Astrocyte of the spinal cord (primary cell): Measurements from ENCODE around the gene MBD3.
"Not testable (repeated sequence)": the region's sequence is repeated elsewhere in the genome, so short reads cannot be mapped to it uniquely, and the experiment has no call there.

Experiments used
- DNase-seq: peaks from one replicate; pipeline ENCODE4 v3.0.0; 2011; ENCODE audit warnings: low read depth, low spot score
- H3K4me3 ChIP-seq: 2 replicates; pipeline ENCODE4 v1.5.1; 2011; ENCODE audit warnings: low read depth, mild to moderate bottlenecking, low read length, moderate library complexity
- CTCF ChIP-seq: IDR thresholded peaks from 2 replicates; pipeline ENCODE4 v1.5.1; 2012; ENCODE audit warnings: low read depth, mild to moderate bottlenecking, low read length, inconsistent platforms
- in situ Hi-C: cut with HindIII; loops from 2 replicates; pipeline ENCODE4 v1.10.0; 2017; ENCODE audit warnings: low sequenced_read_pairs

The MBD3 gene

DNA sequence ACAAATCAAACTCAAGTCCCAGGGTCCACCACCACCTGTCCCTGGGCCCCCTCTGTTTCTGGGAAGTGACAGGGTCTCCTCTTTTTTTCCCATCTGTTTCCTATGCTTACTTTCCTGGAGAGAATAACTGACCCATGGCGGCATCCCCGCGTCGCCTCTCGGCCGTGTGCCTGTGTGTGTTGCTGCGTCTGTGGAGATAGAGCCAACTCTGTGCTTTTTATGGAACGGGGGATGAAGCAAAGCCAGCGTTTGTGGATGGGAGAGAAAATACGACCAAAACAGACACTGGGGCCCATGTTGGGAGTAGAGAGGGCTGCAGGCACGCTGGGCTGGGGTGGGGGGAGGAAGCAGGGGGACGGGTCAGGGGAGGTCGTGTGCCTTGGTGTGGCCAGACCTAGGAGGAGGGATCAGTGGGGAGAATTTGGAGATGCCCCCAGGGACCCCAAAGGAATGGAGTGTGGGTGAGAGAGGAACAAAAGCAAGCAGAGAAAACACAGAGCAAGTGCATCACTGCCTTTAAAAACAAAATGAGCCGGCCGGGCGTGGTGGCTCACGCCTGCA is 52.2 kb downstream of the MBD3 start:
- no peak for TF ChIP-seq CTCF
- H3K4me3 ChIP-seq = no peak overlapping the region
- no peak for DNase-seq
- in situ Hi-C loops = no loop called here

DNA sequence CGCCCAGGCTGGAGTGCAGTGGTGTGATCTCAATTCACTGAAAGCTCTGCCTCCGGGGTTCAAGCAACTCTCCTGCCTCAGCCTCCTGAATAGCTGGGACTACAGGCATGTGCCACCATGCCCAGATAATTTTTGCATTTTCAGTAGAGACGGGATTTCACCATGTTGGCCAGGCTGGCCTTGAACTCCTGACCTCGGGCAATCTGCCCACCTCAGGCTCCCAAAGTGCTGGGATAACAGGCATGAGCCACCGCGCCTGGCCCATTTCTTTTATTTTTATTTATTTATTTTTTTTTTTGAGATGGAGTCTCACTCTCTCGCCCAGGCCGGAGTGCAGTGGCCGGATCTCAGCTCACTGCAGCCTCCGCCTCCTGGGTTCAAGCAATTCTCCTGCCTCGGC is 52.9 kb downstream of the MBD3 start:
- DNase-seq, in situ Hi-C loops, H3K4me3 ChIP-seq: not testable (repeated sequence)

- DNase-seq = no peak
- in situ Hi-C loops = no loop called here
- TF ChIP-seq CTCF = no peak
- no peak overlapping the region for H3K4me3 ChIP-seq
Observed at GRCh38 chr19:1538978-1539377, 53.7 kb downstream of the MBD3 start.

DNA sequence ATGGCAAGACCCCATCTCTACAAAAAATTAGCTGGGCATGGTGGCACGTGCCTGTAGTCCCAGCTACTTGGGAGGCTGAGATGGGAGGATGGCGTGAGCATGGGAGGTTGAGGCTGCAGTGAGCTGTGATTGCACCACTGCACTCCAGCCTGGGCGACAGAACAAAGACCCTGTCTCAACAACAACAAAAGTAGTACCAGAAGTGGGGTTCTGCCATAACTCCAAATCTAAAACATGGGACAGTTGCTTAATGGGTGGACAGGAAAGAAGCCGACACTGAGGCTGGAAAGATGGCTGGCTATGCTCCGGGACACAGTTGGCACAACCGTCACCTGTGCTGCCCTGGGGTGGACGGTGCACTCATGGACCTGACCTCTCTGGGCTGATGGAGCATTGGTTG is 57.0 kb downstream of the MBD3 start:
- H3K4me3 ChIP-seq, in situ Hi-C loops, DNase-seq: not testable (repeated sequence)

GRCh38 chr19:1534972-1535371 is 57.7 kb downstream of the MBD3 start:
- in situ Hi-C loops = no loop called here

DNA sequence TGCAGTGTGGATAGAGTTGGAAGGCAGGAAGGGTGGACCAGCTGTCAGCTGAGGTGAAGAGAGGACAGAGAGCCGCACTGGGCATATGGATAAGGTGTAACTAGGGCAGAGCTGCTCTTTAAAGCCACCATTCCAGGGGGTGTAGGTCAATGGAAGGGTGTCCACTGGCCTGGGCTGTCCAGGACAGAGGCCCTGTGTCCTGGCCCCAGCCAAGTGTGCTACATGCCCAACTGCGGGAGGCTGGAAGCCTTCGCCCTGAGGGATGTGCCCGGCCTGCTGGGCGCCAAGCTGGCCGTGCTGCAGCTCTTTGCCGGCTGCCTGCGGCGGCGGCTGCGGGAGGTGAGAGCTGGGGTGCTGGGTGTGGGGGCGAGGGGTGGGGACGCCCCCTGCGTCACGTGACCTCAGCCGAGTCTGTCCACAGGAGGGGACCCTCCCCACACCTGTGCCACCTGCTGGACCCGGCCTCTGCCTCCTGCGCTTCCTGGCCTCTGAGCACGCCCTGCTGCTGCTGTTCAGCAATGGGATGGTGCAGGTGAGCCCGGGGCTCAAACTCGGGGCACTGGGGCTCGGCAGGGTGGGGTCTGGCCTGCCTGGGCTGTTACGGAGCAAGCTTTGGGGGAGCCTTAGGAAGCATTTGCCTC is 59.0 kb downstream of the MBD3 start:
- no peak for DNase-seq
- H3K4me3 ChIP-seq = no peak overlapping the region
- in situ Hi-C loops = no loop called here
- TF ChIP-seq CTCF = no peak

More at GRCh38 chr19:1534972-1535371, 57.7 kb downstream of the MBD3 start:
- no peak overlapping the region for H3K4me3 ChIP-seq
- no peak for TF ChIP-seq CTCF
- DNase-seq = no peak

DNA sequence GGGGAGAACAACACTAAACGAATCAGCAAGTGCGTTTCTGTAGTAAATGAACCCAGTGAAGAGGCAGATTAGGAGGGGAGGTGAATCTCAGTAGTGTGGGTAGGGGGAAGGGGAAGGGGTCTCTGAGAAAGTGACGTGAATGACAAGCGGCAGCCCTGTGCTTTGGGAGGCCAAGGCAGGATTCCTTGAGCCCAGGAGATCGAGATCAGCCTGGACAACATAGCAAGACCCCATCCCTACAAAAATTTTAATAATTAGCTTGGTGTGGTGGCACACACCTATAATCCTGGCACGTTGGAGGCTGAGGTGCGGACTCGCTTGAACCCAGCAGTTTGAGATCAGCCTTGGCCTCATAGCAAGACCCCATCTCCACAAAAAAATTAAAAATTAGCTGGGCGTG is 60.7 kb downstream of the MBD3 start:
- no peak overlapping the region for H3K4me3 ChIP-seq
- in situ Hi-C loops = no loop called here
- no peak for TF ChIP-seq CTCF
- DNase-seq = no peak

- no peak for DNase-seq
- in situ Hi-C loops = no loop called here
- H3K4me3 ChIP-seq = no peak overlapping the region
- no peak for TF ChIP-seq CTCF
Observed at GRCh38 chr19:1531587-1531986, 61.1 kb downstream of the MBD3 start.

DNA sequence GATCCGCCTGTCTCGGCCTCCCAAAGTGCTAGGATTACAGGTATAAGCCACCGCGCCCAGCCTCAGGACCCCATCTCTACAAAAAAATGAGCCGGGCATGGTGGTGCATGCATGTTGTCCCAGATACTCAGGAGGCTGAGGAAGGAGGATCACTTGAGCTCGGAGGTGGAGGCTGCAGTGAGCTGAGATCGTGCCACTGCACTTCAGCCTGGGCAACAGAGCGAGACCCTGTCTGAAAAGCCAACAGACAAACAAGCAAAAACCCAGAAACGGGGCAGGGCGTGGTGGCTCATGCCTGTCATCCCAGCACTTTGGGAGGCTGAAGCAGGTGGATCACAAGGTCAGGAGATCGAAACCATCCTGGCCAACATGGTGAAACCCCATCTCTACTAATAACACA is 61.8 kb downstream of the MBD3 start:
- in situ Hi-C loops = not testable (repeated sequence)

More for the DNA sequence above, 61.8 kb downstream of the MBD3 start:
- not testable (repeated sequence) for DNase-seq, H3K4me3 ChIP-seq
